ENCODE data around the gene RPLP2.

Gene RPLP2

GRCh38 chr11:809287-810039, at the start of gene RPLP2:
RPLP2 (plus strand) TSS chr11:809967; CDS start chr11:810235, 268 bp downstream.
- peak; percentile 99 for DNase-seq

DNA sequence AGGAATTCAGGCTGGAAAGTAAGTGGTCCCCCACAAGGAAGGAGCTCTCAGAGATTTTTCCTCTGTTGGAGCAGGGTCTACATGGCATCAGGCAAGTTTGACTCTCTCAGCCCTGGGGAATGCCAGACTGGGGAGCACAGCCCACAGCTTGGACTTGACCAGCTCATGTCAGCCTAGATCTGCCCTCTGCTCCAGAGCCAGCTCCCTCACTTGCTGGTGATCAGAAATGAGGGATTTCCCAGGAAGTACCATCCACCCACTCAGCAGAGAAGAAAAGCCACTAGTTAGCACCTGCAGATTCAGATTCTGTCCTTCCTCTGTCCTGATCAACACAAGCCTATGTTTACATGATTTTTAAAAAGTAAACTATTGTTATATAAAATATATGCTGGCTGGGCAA, 49.5 kb upstream of the RPLP2 start:
- DNase-seq: no peak

DNA sequence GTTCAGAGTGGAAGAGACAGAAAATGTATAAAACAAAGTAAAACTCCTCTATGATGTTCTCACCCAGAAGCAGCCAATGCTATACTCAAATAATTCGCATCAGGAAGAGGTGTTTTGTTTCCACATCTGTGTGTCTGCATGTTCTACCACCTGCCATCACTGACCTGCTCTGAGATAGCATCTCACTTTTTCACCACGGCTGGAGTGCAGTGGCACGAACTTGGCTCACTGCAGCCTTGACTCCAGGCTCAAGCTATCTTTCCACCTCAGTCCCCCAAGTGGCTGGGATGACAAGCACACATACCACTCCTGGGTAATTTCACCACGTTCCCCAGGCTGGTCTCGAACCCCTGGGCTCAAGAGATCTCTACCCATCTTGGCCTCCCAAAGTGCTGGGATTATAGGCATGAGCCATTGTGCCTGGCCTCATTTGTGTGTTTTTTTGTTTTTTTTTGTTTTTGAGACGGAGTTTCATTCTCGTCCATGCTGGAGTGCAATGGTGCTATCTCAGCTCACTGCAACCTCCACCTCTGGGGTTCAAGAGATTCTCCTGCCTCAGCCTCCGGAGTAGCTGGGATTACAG, 48.1 kb upstream of the RPLP2 start:
- no peak for DNase-seq

GRCh38 chr11:762421-763072, 47.2 kb upstream of the RPLP2 start:
- DNase-seq: peak; percentile 59

- DNase-seq: peak; percentile 81
Observed at GRCh38 chr11:763073-763463, 46.7 kb upstream of the RPLP2 start.

- DNase-seq: no peak
Observed at GRCh38 chr11:763549-764321, 46.0 kb upstream of the RPLP2 start.

GRCh38 chr11:764322-765024, 45.3 kb upstream of the RPLP2 start:
- no peak for DNase-seq

DNA sequence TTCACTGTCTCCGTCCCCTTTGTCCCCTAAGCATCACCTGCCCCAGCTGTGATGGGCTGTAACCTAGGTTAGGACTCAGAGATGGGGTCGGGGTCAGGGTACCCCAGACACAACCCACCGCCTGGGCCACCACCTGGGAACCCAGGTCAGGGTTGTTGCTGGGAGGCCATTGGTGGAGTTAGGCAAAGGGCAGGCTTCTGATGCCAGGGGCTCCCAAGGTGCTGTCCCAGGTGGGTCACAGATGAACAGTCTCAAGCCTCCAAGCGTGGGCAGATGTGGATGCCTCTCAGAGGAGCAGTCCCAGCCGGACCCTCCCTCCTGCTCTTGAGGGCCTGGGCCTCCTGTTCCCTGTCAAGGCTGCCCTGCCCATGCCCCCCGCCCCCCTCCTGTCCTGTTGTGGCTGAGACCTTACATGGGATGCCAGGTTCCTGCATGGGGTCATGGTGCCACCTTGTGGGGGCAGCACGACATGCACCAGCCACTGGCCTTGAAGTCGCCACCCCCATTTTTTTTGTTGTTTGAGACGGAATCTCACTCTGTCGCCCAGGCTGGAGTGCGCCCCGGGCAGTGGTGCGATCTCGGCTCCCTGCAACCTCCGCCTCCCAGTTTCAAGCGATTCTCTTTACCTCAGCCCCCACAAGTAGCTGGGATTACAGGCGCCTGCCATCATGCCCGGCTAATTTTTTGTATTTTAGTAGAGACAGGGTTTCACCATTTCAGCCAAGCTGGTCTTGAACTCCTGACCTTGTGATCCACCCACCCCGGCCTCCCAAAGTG, 44.6 kb upstream of the RPLP2 start:
- DNase-seq: peak; percentile 60

DNA sequence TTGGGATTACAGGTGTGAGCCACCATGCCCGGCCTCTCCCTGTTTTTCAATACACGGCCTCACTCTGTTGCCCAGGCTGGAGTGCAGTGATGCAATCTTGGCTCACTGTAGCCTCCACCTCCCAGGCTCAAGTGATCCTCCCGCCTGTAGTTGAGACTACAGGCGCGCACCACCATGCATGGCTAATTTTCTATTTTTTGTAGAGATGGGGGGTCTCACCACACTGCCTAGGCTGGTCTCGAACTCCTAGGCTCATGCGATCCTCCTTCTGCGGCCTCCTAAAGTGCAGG, 44.0 kb upstream of the RPLP2 start:
- DNase-seq: no peak

GRCh38 chr11:766106-766935, 43.4 kb upstream of the RPLP2 start:
- DNase-seq: no peak

DNA sequence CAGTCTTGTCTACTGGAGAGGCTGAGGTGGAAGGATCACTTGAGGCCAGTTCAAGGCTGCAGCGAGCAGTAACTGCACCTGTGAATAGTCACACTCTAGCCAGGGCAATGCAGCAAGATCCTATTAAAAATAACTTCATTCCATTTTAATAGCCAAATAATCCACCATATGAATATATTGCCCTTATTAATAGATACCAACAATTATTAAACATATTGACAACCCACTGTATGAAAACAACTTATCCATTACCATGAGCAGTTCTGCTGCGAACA, 42.9 kb upstream of the RPLP2 start:
- DNase-seq: no peak

GRCh38 chr11:767238-767637, 42.5 kb upstream of the RPLP2 start:
- no peak for DNase-seq

- DNase-seq: no peak
Observed at GRCh38 chr11:769887-770641, 39.7 kb upstream of the RPLP2 start.

DNA sequence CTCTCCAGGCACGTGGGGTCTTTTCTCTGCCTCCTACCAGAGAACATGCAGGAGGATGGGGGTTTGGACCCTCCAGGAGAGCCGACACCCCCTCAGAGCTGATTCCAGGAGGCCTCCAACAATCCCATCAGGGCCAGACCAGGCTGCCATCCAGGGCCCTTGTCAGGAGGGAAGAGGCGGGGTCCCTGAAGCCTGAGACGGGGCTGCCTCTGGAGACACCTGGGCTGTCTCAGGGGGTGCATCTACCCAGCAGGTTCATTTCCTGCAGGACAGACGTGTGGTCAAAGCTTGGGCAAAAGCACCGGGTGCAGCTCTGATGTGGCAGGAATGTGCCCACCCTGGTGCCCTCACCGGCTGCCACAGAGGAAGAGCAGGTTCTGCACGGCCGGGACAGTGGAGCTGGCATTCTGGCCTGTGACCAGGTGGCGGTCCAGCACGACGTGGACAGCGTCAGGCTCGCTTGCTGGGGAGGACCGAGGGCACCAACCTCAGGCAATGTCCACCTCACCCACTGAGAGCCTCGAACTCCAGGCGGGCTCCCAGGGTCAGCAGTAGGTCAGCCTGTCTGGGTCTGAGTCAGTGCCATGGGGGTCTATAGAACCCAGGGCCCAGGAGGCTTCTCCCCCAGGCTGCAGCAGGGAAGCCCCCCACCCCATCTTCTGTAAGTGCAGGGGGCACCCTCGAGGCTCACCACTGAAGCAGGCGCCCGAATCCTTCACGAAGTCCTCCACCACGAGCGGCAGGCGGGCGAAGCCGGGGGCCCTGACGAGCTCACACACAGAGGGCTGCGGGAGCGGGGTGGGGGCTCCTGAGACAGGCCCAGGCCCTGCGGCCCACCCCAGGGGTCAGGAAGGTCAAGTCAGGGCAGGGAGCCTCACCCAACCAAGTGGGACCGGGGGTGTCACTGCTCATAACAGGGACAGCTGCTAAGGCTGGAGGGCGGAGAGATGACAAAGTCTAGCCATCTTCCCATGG, 38.8 kb upstream of the RPLP2 start:
- no peak for DNase-seq

GRCh38 chr11:771617-772204, 38.1 kb upstream of the RPLP2 start:
- DNase-seq: no peak

DNA sequence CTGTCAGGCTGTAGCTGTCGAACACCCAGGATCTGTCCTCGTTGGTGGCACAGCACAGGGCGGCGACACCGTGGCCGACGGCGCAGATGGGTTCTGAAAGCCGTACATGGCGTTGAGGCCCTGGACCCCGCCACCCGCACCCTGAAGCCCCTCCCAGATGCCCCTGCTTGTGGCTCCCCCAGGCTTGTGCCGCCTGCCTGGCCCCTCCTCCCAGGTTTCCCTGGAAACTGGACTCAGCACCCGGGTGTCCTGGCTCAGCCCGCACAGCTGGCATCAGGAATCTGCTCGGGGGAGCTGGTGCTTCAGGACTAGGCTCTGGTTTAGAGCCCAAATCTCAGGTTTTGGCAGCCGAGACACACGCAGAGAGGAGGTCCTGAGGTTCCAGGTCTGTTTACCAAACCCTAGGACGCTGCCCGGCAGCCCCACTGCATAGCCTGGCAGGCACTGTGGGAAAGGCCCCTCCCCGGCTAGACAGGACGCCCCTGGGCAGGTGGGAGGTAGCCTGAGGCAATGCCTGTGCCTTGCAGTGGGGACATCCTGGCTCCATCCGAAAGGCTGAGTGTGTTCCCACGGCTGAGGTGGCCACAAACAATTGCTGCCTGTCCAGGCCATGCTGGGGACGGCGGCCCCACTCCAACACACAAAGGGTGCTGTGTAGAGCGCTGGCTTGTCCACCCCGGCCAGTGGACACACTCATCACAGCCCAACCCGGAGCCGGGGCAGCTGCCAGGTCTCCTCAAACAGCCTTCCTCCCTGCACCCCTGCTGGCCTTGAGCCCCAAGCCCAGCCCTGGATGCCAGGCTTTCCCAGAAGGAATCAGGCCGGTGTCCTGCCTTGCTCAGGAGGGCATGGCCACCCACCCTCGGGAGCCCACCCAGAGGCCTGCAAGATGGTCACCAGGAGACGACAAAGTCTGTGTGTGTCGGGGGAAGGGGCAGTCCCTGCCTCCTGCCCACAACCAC, 37.1 kb upstream of the RPLP2 start:
- DNase-seq: no peak

DNA sequence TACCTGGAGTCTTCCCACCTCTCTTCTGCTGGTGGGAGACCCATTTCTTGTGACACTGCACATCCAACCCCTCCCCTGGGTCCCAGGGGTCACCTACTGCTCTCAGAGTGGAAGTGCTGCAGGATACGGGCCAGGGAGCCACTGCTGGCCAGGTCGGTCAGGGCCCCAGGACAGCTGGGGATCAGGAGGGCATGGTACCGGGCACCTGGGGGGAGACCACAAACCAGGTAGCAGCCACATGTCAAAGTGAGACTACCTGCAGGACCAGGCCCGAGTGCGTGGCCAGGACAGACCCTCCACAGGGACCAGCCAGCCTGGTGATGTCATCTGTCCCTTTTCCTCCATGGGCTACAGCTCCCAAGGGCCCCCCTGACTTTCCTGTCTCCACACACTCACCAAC, 36.3 kb upstream of the RPLP2 start:
- DNase-seq: no peak

DNA sequence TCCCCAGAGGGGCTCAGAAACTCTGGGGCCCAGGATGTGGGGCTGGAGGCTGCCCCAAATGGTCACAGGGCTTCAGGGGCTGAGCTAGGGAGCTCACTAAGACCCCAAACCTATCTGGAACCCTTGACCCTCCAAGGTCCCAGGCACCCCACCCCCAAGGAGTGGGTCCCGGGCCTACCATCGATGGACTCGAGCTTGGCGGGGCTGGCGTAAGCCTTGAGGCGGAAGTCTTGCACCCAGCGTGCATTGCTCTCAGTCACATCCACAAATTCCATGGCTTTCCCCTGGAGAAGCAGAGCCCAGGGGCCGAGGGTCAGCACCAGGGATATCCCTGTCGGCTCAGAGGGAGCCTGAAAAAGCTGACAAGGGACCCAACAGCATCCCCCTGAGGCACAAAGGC, 35.9 kb upstream of the RPLP2 start:
- no peak for DNase-seq

Data from NCI-H69 (cell line).